ENCODE results near the gene HCST. TPM values are rescaled to one million over a fixed set of nuclear protein-coding genes. Genes with fewer than 3 reads are reported as not detected.
A peak's percentile ranks its signal among the peaks of the same experiment; 100 is the strongest.
"Not testable (repeated sequence)": the region's sequence is repeated elsewhere in the genome, so short reads cannot be mapped to it uniquely, and the experiment has no call there.

The HCST gene
- total RNA-seq, 1 donor: 0.81 TPM

- peak; percentile 48 for DNase-seq (ENCODE audit: low read depth)
- peak overlapping the region; percentile 60 for H3K4me3 ChIP-seq (ENCODE audit: low read depth, low read length)
- TF ChIP-seq, protein P1, sequence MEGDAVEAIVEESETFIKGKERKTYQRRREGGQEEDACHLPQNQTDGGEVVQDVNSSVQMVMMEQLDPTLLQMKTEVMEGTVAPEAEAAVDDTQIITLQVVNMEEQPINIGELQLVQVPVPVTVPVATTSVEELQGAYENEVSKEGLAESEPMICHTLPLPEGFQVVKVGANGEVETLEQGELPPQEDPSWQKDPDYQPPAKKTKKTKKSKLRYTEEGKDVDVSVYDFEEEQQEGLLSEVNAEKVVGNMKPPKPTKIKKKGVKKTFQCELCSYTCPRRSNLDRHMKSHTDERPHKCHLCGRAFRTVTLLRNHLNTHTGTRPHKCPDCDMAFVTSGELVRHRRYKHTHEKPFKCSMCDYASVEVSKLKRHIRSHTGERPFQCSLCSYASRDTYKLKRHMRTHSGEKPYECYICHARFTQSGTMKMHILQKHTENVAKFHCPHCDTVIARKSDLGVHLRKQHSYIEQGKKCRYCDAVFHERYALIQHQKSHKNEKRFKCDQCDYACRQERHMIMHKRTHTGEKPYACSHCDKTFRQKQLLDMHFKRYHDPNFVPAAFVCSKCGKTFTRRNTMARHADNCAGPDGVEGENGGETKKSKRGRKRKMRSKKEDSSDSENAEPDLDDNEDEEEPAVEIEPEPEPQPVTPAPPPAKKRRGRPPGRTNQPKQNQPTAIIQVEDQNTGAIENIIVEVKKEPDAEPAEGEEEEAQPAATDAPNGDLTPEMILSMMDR (IDR thresholded peaks at IDR 0.05; ENCODE audit: insufficient read depth, low read length): no peak
Measured at GRCh38 chr19:35869327-35870123, 32.8 kb upstream of the HCST start.

- H3K4me3 ChIP-seq (ENCODE audit: low read depth, low read length); DNase-seq (ENCODE audit: low read depth): not testable (repeated sequence)
Measured at GRCh38 chr19:35870124-35870736, 32.1 kb upstream of the HCST start.

GRCh38 chr19:35870798-35871197 is 31.5 kb upstream of the HCST start:
- TF ChIP-seq, protein P1 (IDR thresholded peaks at IDR 0.05; ENCODE audit: insufficient read depth, low read length): no peak
- no peak overlapping the region for H3K4me3 ChIP-seq (ENCODE audit: low read depth, low read length)
- no peak for DNase-seq (ENCODE audit: low read depth)

- TF ChIP-seq, protein P1 (IDR thresholded peaks at IDR 0.05; ENCODE audit: insufficient read depth, low read length): no peak
- H3K4me3 ChIP-seq (ENCODE audit: low read depth, low read length): no peak overlapping the region
- DNase-seq (ENCODE audit: low read depth): no peak
Measured at GRCh38 chr19:35871611-35872010, 30.7 kb upstream of the HCST start.

GRCh38 chr19:35872180-35872579 is 30.1 kb upstream of the HCST start:
- no peak for DNase-seq (ENCODE audit: low read depth)

DNA sequence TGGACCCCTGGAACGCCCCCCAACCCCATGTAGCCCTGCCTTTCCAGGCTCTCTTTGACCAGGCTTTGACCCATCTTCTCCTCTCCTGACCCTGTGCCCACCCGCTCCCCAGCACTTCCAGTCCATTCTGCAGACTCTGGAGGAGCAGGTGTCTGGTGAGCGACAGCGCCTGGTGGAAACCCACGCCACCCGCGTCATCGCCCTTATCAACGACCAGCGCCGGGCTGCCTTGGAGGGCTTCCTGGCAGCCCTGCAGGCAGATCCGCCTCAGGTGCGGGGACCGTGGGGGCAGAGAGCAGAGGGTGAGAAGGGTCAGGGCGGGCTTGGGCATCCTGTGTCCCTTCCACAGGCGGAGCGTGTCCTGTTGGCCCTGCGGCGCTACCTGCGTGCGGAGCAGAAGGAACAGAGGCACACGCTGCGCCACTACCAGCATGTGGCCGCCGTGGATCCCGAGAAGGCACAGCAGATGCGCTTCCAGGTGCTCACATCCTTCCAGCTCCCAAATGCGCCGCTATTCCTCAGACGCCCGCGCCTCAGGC is 27.9 kb upstream of the HCST start:
- no peak overlapping the region for H3K4me3 ChIP-seq (ENCODE audit: low read depth, low read length)
- DNase-seq (ENCODE audit: low read depth): no peak
- TF ChIP-seq, protein P1 (IDR thresholded peaks at IDR 0.05; ENCODE audit: insufficient read depth, low read length): no peak

More at GRCh38 chr19:35872180-35872579, 30.1 kb upstream of the HCST start:
- H3K4me3 ChIP-seq (ENCODE audit: low read depth, low read length): no peak overlapping the region
- TF ChIP-seq, protein P1 (IDR thresholded peaks at IDR 0.05; ENCODE audit: insufficient read depth, low read length): no peak

GRCh38 chr19:35879068-35879467 is 23.3 kb upstream of the HCST start:
- no peak overlapping the region for H3K4me3 ChIP-seq (ENCODE audit: low read depth, low read length)
- TF ChIP-seq, protein P1 (IDR thresholded peaks at IDR 0.05; ENCODE audit: insufficient read depth, low read length): no peak
- DNase-seq (ENCODE audit: low read depth): no peak
